ENCODE data around the gene NACC2. TPM values are rescaled to one million over a fixed set of nuclear protein-coding genes. Genes with fewer than 3 reads are reported as not detected.

The NACC2 gene
- total and polyA plus RNA-seq, 2 of the 8 experiments (the other 6 are each of a cell fraction or from before 2014, with no cell fraction given), result 8.3 to 14.0 TPM

GRCh38 chr9:136138566-136138965 lies 43.5 kb upstream of the NACC2 start:
- no peak overlapping the region for H2AK5ac ChIP-seq (ENCODE audit: low read depth, low read length)
- peaks cover 3 to 28% (median 18%) of the 10 kb centered on the region in 4 experiments for H3K4me1 ChIP-seq (replicated peaks in 1 of 4; ENCODE audit: control insufficient read depth in 3 of 4, insufficient read depth in 4 of 4, low read length in 3 of 4)
- peak overlapping the region; percentile 8 for H4K5ac ChIP-seq (ENCODE audit: insufficient read length, low read depth, low read length)
- ChIA-PET POLR2A (ENCODE audit: partially characterized antibody) (interaction anchor here (0.8 to 1.2 kb wide), 5 partner anchors 10 to 1439 kb away, joined by 3 to 4 read pairs (median 3); partner anchors contain the start of gene LHX3), CTCF (ENCODE audit: partially characterized antibody) (interaction anchor here (0.5 to 3.0 kb wide), 51 partner anchors 9 to 572 kb away, joined by 3 to 15 read pairs (median 4); no protein-coding TSS in a partner anchor)
- H3K9me3 ChIP-seq (ENCODE audit: insufficient read depth in 2 of 2, low read depth in 1 of 2, low read length in 1 of 2), result no peaks in the 10 kb centered on the region
- H2BK120ac ChIP-seq (replicated peaks; ENCODE audit: low read depth, low read length), result peak overlapping the region; percentile 79
- H3K18ac ChIP-seq (ENCODE audit: extremely low read depth, low read length), result peak overlapping the region; percentile 52
- no peaks in the 10 kb centered on the region for H4K20me1 ChIP-seq (replicated peaks in 1 of 2; ENCODE audit: control insufficient read depth in 1 of 2, insufficient read depth in 2 of 2, low read length in 2 of 2)
- H3K23ac ChIP-seq (ENCODE audit: insufficient read length), result no peak overlapping the region
- FAIRE-seq (peak; percentile 81), DNase-seq (ENCODE audit: low read depth in 1 of 2, low spot score in 2 of 2) (peak; percentile 66 to 95)
- H2AFZ ChIP-seq (ENCODE audit: low read length), result no peak overlapping the region
- no peak overlapping the region for H3K4ac ChIP-seq (replicated peaks; ENCODE audit: insufficient read length, low read depth, low read length)
- peak overlapping the region; percentile 70 for H3K56ac ChIP-seq (replicated peaks; ENCODE audit: insufficient read length, low read depth, low read length)
- no peak overlapping the region for H3K9ac ChIP-seq (replicated peaks in 1 of 4; ENCODE audit: extremely low read depth in 1 of 4, low read depth in 3 of 4, low read length in 3 of 4)
- peak overlapping the region; percentile 81; the same call in 1 of the 2 replicates for H2BK12ac ChIP-seq (ENCODE audit: low read depth, low read length)
- no peaks in the 10 kb centered on the region for H3K79me1 ChIP-seq (ENCODE audit: low read depth, low read length)
- peaks cover under 1% of the 10 kb centered on the region; the same call in 1 of the 2 replicates for H3K23me2 ChIP-seq (ENCODE audit: low read depth, low read length)
- 0 out of 8 replicates have a peak overlapping the region, but pooled peaks of 1 of the 4 experiments have one; percentile 20 for H3K4me3 ChIP-seq (ENCODE audit: extremely low read depth in 1 of 4, insufficient read depth in 2 of 4, low read depth in 3 of 4, low read length in 4 of 4)
- H3K14ac ChIP-seq (ENCODE audit: insufficient read length), result no peak overlapping the region
- peak overlapping the region; percentile 98; the same call in 1 of the 2 replicates for H2BK20ac ChIP-seq (ENCODE audit: low read length)
- peaks cover 4 to 10% (median 10%) of the 10 kb centered on the region in 4 experiments; a peak in 6 of 7 replicates for H3K27me3 ChIP-seq (replicated peaks in 1 of 4; ENCODE audit: control insufficient read depth in 3 of 4, extremely low read depth in 1 of 4, insufficient read depth in 3 of 4, low read length in 3 of 4)
- H2BK15ac ChIP-seq (ENCODE audit: low read length), result no peak overlapping the region
- H3K27ac ChIP-seq (ENCODE audit: low read depth, low read length), result no peak overlapping the region
- H3K36me3 ChIP-seq (ENCODE audit: control insufficient read depth in 2 of 4, insufficient read depth in 4 of 4, low read length in 3 of 4), result no peaks in the 10 kb centered on the region
- H3K79me2 ChIP-seq (ENCODE audit: control insufficient read depth in 1 of 2, insufficient read depth in 2 of 2, low read length in 2 of 2), result no peaks in the 10 kb centered on the region
- H4K8ac ChIP-seq (ENCODE audit: extremely low read depth, insufficient read depth, low read length), result peak overlapping the region; percentile 60; the same call in 1 of the 2 replicates
- H3K4me2 ChIP-seq (ENCODE audit: insufficient read depth in 1 of 2, low read depth in 2 of 2, low read length in 2 of 2), result no peak overlapping the region; a peak in 1 of 4 replicates
- 18% methylated on average over 9 of the region's 9 CpGs; no CpG with 5 or more reads in 1 of the 2 experiments for WGBS, 2 experiments (ENCODE audit: extremely low coverage in 1 of 2, insufficient coverage in 1 of 2, insufficient read length in 1 of 2, insufficient replicate concordance in 2 of 2, low coverage in 1 of 2, low lambda C conversion rate in 2 of 2, missing lambda C conversion rate in 1 of 2)
- peak overlapping the region; percentile 90; the same call in 1 of the 2 replicates for H2BK5ac ChIP-seq (ENCODE audit: low read depth, low read length)
- H4K91ac ChIP-seq (replicated peaks; ENCODE audit: insufficient read length, low read length), result peak overlapping the region; percentile 86
- TF ChIP-seq NANOG (IDR thresholded peaks at IDR 0.05; ENCODE audit: insufficient read depth, low read depth, low read length, poor library complexity, severe bottlenecking) (no peak), SIN3A (conservative IDR thresholded peaks at IDR 0.05 in 1 of 2, IDR thresholded peaks at IDR 0.05 in 1 of 2; ENCODE audit: low read depth in 1 of 2, low read length in 2 of 2) (no peak), CBX8 (IDR thresholded peaks at IDR 0.05; ENCODE audit: borderline replicate concordance, low read depth, low read length) (no peak), MAX (IDR thresholded peaks at IDR 0.05) (peak; percentile 61; the same call in 1 of the 2 replicates), GABPA (IDR thresholded peaks at IDR 0.05; ENCODE audit: borderline replicate concordance, insufficient read depth, low read length) (no peak), CBX5 (IDR thresholded peaks at IDR 0.05; ENCODE audit: low read depth, low read length) (no peak), HDAC2 (IDR thresholded peaks at IDR 0.05; ENCODE audit: borderline replicate concordance in 1 of 2, low read depth in 2 of 2, low read length in 2 of 2) (0 out of 4 replicates have a peak, but pooled peaks of 1 of the 2 experiments have one; percentile 32), RAD21 (IDR thresholded peaks at IDR 0.05 in 1 of 2, conservative IDR thresholded peaks at IDR 0.05 in 1 of 2; ENCODE audit: low read depth in 2 of 2, low read length in 2 of 2) (peak; percentile 68 to 77), NRF1 (IDR thresholded peaks at IDR 0.05; ENCODE audit: low read depth, low read length) (no peak)
